ENCODE data around the gene STX18.
A peak's percentile ranks its signal among the peaks of the same experiment; 100 is the strongest.
"Not testable (repeated sequence)": the region's sequence is repeated elsewhere in the genome, so short reads cannot be mapped to it uniquely, and the experiment has no call there.

STX18 gene

GRCh38 chr4:4555916-4556315 is 14.1 kb upstream of the STX18 start:
- H3K4me3 ChIP-seq (ENCODE audit: low read depth, low read length), result no peak overlapping the region
- TF ChIP-seq CTCF (IDR thresholded peaks at IDR 0.05; ENCODE audit: borderline replicate concordance, insufficient read depth, low read depth, low read length), result no peak

GRCh38 chr4:4554234-4554633 is 12.4 kb upstream of the STX18 start:
- no peak for TF ChIP-seq CTCF (IDR thresholded peaks at IDR 0.05; ENCODE audit: borderline replicate concordance, insufficient read depth, low read depth, low read length)
- H3K4me3 ChIP-seq (ENCODE audit: low read depth, low read length), result no peak overlapping the region

GRCh38 chr4:4552042-4552441 is 10.2 kb upstream of the STX18 start:
- H3K4me3 ChIP-seq (ENCODE audit: low read depth, low read length), result not testable (repeated sequence)

- H3K4me3 ChIP-seq (ENCODE audit: low read depth, low read length), result not testable (repeated sequence)
Measured at GRCh38 chr4:4550161-4550560, 8.3 kb upstream of the STX18 start.

- H3K4me3 ChIP-seq (ENCODE audit: low read depth, low read length), result no peak overlapping the region
- TF ChIP-seq CTCF (IDR thresholded peaks at IDR 0.05; ENCODE audit: borderline replicate concordance, insufficient read depth, low read depth, low read length), result no peak
Measured at GRCh38 chr4:4549534-4549933, 7.7 kb upstream of the STX18 start.

GRCh38 chr4:4542774-4543485 is 1.1 kb upstream of the STX18 start:
- no peak for TF ChIP-seq CTCF (IDR thresholded peaks at IDR 0.05; ENCODE audit: borderline replicate concordance, insufficient read depth, low read depth, low read length)
- peak overlapping the region; percentile 97 for H3K4me3 ChIP-seq (ENCODE audit: low read depth, low read length)

GRCh38 chr4:4541040-4541631 is 712 bp downstream of the STX18 start:
- H3K4me3 ChIP-seq (ENCODE audit: low read depth, low read length), result peak overlapping the region; percentile 97
- TF ChIP-seq CTCF (IDR thresholded peaks at IDR 0.05; ENCODE audit: borderline replicate concordance, insufficient read depth, low read depth, low read length), result no peak

GRCh38 chr4:4539481-4539880 is 2.4 kb downstream of the STX18 start:
- no peak for TF ChIP-seq CTCF (IDR thresholded peaks at IDR 0.05; ENCODE audit: borderline replicate concordance, insufficient read depth, low read depth, low read length)
- H3K4me3 ChIP-seq (ENCODE audit: low read depth, low read length), result no peak overlapping the region

Measured in GM12875 (cell line).